Tibial nerve (tissue), 4 donors: ENCODE data around the gene PTGES3L. TPM values are rescaled to one million over a fixed set of nuclear protein-coding genes. Genes with fewer than 3 reads are reported as not detected.

Experiments used
- DNase-seq, 2 donors: peaks; one replicate each; pipeline ENCODE4 v3.0.0-alpha.2; 2019; ENCODE audit warnings: low spot score in 2 of 2
- H3K27ac ChIP-seq, 4 donors: fragments of 200-600 bp; sonication (generic) in 3 of 4; one replicate each; pipeline ENCODE4 v1.5.1; 2017 to 2019; ENCODE audit warnings: mild to moderate bottlenecking in 1 of 4
- H3K27me3 ChIP-seq, 2 donors: fragments of 200-600 bp; sonication (generic) in 1 of 2; one replicate each; pipeline versions ENCODE4 v1.5.1 to v1.6.0; 2017 to 2019
- H3K36me3 ChIP-seq, 3 donors: fragments of 200-600 bp; sonication (generic); one replicate each; pipeline ENCODE4 v1.5.1; 2018 to 2019
- H3K4me1 ChIP-seq, 4 donors: fragments of 200-600 bp; sonication (generic) in 3 of 4; one replicate each; pipeline ENCODE4 v1.5.1; 2017 to 2019
- H3K4me3 ChIP-seq, 4 donors: fragments of 200-600 bp; sonication (generic) in 3 of 4; one replicate each; pipeline ENCODE4 v1.5.1; 2017 to 2019; ENCODE audit warnings: mild to moderate bottlenecking in 1 of 4, moderate library complexity in 1 of 4
- H3K9me3 ChIP-seq, 4 donors: fragments of 200-600 bp; sonication (generic) in 3 of 4; one replicate each; pipeline ENCODE4 v1.5.1; 2017 to 2019
- CTCF ChIP-seq, 5 experiments: fragments of 200-600 bp in 3 of 5; fragments of 450-650 bp in 2 of 5; sonication (generic) in 3 of 5; IDR thresholded peaks; one replicate each; pipeline ENCODE4 v1.5.1; 2016 to 2019; ENCODE audit warnings: antibody characterized with exemption in 5 of 5, mild to moderate bottlenecking in 3 of 5, moderate library complexity in 2 of 5
- EP300 ChIP-seq, 2 donors: sonication (generic); formaldehyde crosslinking; IDR thresholded peaks; one replicate each; pipeline ENCODE4 v1.6.1; 2017; ENCODE audit warnings: antibody characterized with exemption in 2 of 2, mild to moderate bottlenecking in 1 of 2
- POLR2A ChIP-seq, 2 donors: fragments of 450-650 bp; IDR thresholded peaks; one replicate each; pipeline ENCODE4 v1.6.1; 2017; ENCODE audit warnings: antibody characterized with exemption in 2 of 2, mild to moderate bottlenecking in 2 of 2, moderate library complexity in 2 of 2
- WGBS, 2 donors: methylation state at CpG; one replicate each; pipeline ENCODE4 v1.1.5; 2018; 5-methylcytosine and 5-hydroxymethylcytosine counted together
- total RNA-seq, 4 donors: library from RNA; depleted of rRNA; stranded (reverse); fragments of >200 nt; gene quantifications; one replicate each; pipeline ENCODE4 v1.1.0, GENCODE V29; 2016

PTGES3L gene
- total RNA-seq, 4 donors from 2014 or later, result not detected

GRCh38 chr17:42950044-42950783 is 29.7 kb downstream of the PTGES3L start:
- Histone ChIP-seq H3K27ac (no peak overlapping the region), H3K9me3 (no peaks in the 10 kb centered on the region), H3K4me3 (no peak overlapping the region), H3K27me3 (no peaks in the 10 kb centered on the region), H3K4me1 (no peaks in the 10 kb centered on the region), H3K36me3 (peaks cover 0 to 74% (median 21%) of the 10 kb centered on the region in 3 donors)
- DNase-seq, result no peak
- TF ChIP-seq EP300 (IDR thresholded peaks at IDR 0.05) (no peak), CTCF (IDR thresholded peaks at IDR 0.05) (no peak), POLR2A (IDR thresholded peaks at IDR 0.05) (no peak)
- 92 to 93% methylated on average over 13 of the region's 13 CpGs for WGBS, 2 donors

GRCh38 chr17:42946812-42947211 is 33.1 kb downstream of the PTGES3L start:
- no peak overlapping the region for H3K27ac ChIP-seq
- peaks cover 0 to 40% (median 6%) of the 10 kb centered on the region in 3 donors for H3K36me3 ChIP-seq
- no peaks in the 10 kb centered on the region for H3K27me3 ChIP-seq
- DNase-seq, result no peak
- no peak for TF ChIP-seq EP300 (IDR thresholded peaks at IDR 0.05)
- no peak for TF ChIP-seq CTCF (IDR thresholded peaks at IDR 0.05)
- TF ChIP-seq POLR2A (IDR thresholded peaks at IDR 0.05), result no peak
- H3K4me3 ChIP-seq, result no peak overlapping the region
- H3K4me1 ChIP-seq, result no peaks in the 10 kb centered on the region
- WGBS, 2 donors, result 81 to 91% methylated on average over 1 of the region's 1 CpG
- H3K9me3 ChIP-seq, result no peaks in the 10 kb centered on the region

GRCh38 chr17:42944211-42944610 is 35.7 kb downstream of the PTGES3L start:
- H3K9me3 ChIP-seq, result no peaks in the 10 kb centered on the region
- no peak for DNase-seq
- no peak overlapping the region for H3K4me3 ChIP-seq
- no peaks in the 10 kb centered on the region for H3K27me3 ChIP-seq
- no peak overlapping the region for H3K27ac ChIP-seq
- 44 to 49% methylated on average over 3 of the region's 3 CpGs for WGBS, 2 donors
- no peak for TF ChIP-seq EP300 (IDR thresholded peaks at IDR 0.05)
- no peak for TF ChIP-seq CTCF (IDR thresholded peaks at IDR 0.05)
- TF ChIP-seq POLR2A (IDR thresholded peaks at IDR 0.05), result no peak
- no peaks in the 10 kb centered on the region for H3K4me1 ChIP-seq
- peaks cover 0 to 14% (median 0%) of the 10 kb centered on the region in 3 donors for H3K36me3 ChIP-seq

- peak in 1 of 2 donors; percentile 28 for DNase-seq
- WGBS, 2 donors, result 34 to 38% methylated on average over 9 of the region's 9 CpGs
- Histone ChIP-seq H3K36me3 (no peaks in the 10 kb centered on the region), H3K27ac (no peak overlapping the region), H3K4me3 (no peak overlapping the region), H3K9me3 (no peaks in the 10 kb centered on the region), H3K27me3 (no peaks in the 10 kb centered on the region), H3K4me1 (peaks cover 0 to 4% (median 0%) of the 10 kb centered on the region in 4 donors)
- TF ChIP-seq CTCF (IDR thresholded peaks at IDR 0.05) (peak; percentile 25 to 66 (median 50)), POLR2A (IDR thresholded peaks at IDR 0.05) (no peak)
These were observed 41.9 kb downstream of the PTGES3L start for GRCh38 chr17:42937712-42938596.

- Histone ChIP-seq H3K36me3 (no peaks in the 10 kb centered on the region), H3K4me3 (no peak overlapping the region), H3K9me3 (no peaks in the 10 kb centered on the region), H3K27me3 (no peaks in the 10 kb centered on the region), H3K27ac (peak overlapping the region in 1 of 4 donors; percentile 73), H3K4me1 (peaks cover 0 to 9% (median 0%) of the 10 kb centered on the region in 4 donors)
- TF ChIP-seq EP300 (IDR thresholded peaks at IDR 0.05) (no peak), POLR2A (IDR thresholded peaks at IDR 0.05) (no peak), CTCF (IDR thresholded peaks at IDR 0.05) (no peak)
- no peak for DNase-seq
- WGBS, 2 donors, result 80 to 81% methylated on average over 1 of the region's 1 CpG
These were observed 50.4 kb downstream of the PTGES3L start for GRCh38 chr17:42929497-42929844.
